Adrenal gland (tissue), 12 donors: ENCODE results near the gene NOLC1. TPM values are rescaled to one million over a fixed set of nuclear protein-coding genes. Genes with fewer than 3 reads are reported as not detected.
"Not testable (repeated sequence)": the region's sequence is repeated elsewhere in the genome, so short reads cannot be mapped to it uniquely, and the experiment has no call there.

Experiments
- DNase-seq, 7 donors: peaks; one replicate each; pipeline ENCODE4 v3.0.0-alpha.2; 2019 to 2020
- H3K27ac ChIP-seq, 5 donors: fragments of 200-600 bp; sonication (generic) in 4 of 5; 1 replicate in 3 of 5; 2 replicates in 2 of 5; pipeline versions ENCODE4 v1.5.1 to v1.8.0; 2016 to 2020; ENCODE audit warnings: mild to moderate bottlenecking in 1 of 5
- H3K27me3 ChIP-seq: fragments of 200-600 bp; 2 replicates; pipeline ENCODE4 v1.8.0; 2021
- H3K36me3 ChIP-seq, 2 donors: fragments of 200-600 bp; replicated peaks in 1 of 2; 1 replicate in 1 of 2; 2 replicates in 1 of 2; pipeline versions ENCODE4 v1.5.1 to v1.8.0; 2018 to 2022
- H3K4me1 ChIP-seq, 2 donors: fragments of 200-600 bp; replicated peaks in 1 of 2; 1 replicate in 1 of 2; 2 replicates in 1 of 2; pipeline versions ENCODE4 v1.5.1 to v1.8.0; 2018 to 2021
- H3K4me3 ChIP-seq, 4 donors: fragments of 200-600 bp; sonication (generic) in 3 of 4; one replicate each; pipeline ENCODE4 v1.5.1; 2016 to 2018
- H3K9me3 ChIP-seq, 3 donors: fragments of 200-600 bp; sonication (generic) in 1 of 3; replicated peaks in 1 of 3; 1 replicate in 2 of 3; 2 replicates in 1 of 3; pipeline versions ENCODE4 v1.5.1 to v1.8.0; 2016 to 2021
- POLR2A ChIP-seq, 2 donors: fragments of 450-650 bp; IDR thresholded peaks; one replicate each; pipeline ENCODE4 v1.6.1; 2017; ENCODE audit warnings: antibody characterized with exemption in 2 of 2, mild to moderate bottlenecking in 2 of 2, moderate library complexity in 1 of 2
- WGBS, 4 donors: extraction: QIAGEN DNeasy Blood & Tissue Kit in 2 of 4; methylation state at CpG; one replicate each; pipeline versions ENCODE4 v1.1.5 to v1.1.7; 2013 to 2017; 5-methylcytosine and 5-hydroxymethylcytosine counted together
- intact Hi-C, 2 donors: fragments of 100-400 bp; cut with DNase I; formaldehyde crosslinking; loops; one replicate each; pipeline versions ENCODE4 v1.14.1 to v1.15.0; 2022 to 2023
- polyA plus RNA-seq, 3 donors: library from polyadenylated mRNA; stranded (reverse); fragments of 200-250 nt in 2 of 3; fragments of 350-450 nt in 1 of 3; fragmentation: Illumina TruSeq in 1 of 3; extraction: RNeasy Lipid Tissue Mini Kit (QIAGEN cat#74804) in 1 of 3; gene quantifications; one replicate each; pipeline ENCODE4 v1.2.3, GENCODE V29; 2013 to 2014
- total RNA-seq, 9 donors: library from RNA; depleted of rRNA in 4 of 9; stranded (reverse); fragments of >200 nt in 4 of 9; fragments of 120-200 nt in 1 of 9; fragmentation: NEBNext Ultra II Directional in 1 of 9; extraction: Animal tissue kit (Norgen Biotek cat#: 25700) in 1 of 9; gene quantifications; one replicate each; pipeline versions ENCODE4 v1.1.0 to v1.2.4, GENCODE V29; 2013 to 2023
- TF ChIP-seq, protein P1 (sequence below), 6 experiments: fragments of 450-650 bp in 4 of 6; fragments of 200-600 bp in 2 of 6; sonication (generic) in 1 of 6; IDR thresholded peaks; 1 replicate in 5 of 6; 2 replicates in 1 of 6; pipeline versions ENCODE4 v1.5.1 to v1.8.0; 2016 to 2021; ENCODE audit warnings: antibody characterized with exemption in 6 of 6, mild to moderate bottlenecking in 2 of 6, moderate library complexity in 1 of 6
- donor health status: healthy with polysubstance abuse.
- donor health status: Bipolar disorder and iron deficiency.
- donor health status: DM: yes; HTN: yes; CAD: no.
- donor health status: DM: no; HTN: no; CAD: no.
- donor health status: DM: no; HTN: no; CAD: no.
- donor health status: DM: yes; HTN: yes; CAD: no.

Gene NOLC1
- total and polyA plus RNA-seq, 12 donors: 18.6 to 111 (median 32.8) TPM

DNA sequence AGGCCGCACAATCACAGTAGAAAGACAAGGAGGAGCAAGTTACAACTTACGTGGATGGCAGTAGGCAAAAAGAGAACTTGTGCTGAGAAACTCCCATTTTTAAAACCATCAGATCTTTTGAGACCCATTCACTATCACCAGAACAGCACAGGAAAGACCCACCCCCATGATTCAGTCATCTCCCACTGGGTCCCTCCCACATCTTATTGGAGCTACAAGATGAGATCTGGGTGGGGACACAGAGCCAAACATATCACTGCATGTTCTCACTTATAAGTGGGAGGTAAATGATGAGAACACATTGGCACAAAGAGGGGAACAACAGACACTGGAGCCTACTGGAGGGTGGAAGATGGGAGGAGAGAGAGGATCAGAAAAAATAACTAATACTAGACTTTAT lies 32.4 kb downstream of the NOLC1 start:
- 75 to 88% (median 80%) methylated on average over 2 of the region's 2 CpGs for WGBS, 4 donors
- Histone ChIP-seq H3K36me3 (no peaks in the 10 kb centered on the region), H3K27ac (no peak overlapping the region), H3K9me3 (no peaks in the 10 kb centered on the region), H3K27me3 (no peaks in the 10 kb centered on the region), H3K4me3 (no peak overlapping the region), H3K4me1 (no peaks in the 10 kb centered on the region)
- TF ChIP-seq, protein P1, sequence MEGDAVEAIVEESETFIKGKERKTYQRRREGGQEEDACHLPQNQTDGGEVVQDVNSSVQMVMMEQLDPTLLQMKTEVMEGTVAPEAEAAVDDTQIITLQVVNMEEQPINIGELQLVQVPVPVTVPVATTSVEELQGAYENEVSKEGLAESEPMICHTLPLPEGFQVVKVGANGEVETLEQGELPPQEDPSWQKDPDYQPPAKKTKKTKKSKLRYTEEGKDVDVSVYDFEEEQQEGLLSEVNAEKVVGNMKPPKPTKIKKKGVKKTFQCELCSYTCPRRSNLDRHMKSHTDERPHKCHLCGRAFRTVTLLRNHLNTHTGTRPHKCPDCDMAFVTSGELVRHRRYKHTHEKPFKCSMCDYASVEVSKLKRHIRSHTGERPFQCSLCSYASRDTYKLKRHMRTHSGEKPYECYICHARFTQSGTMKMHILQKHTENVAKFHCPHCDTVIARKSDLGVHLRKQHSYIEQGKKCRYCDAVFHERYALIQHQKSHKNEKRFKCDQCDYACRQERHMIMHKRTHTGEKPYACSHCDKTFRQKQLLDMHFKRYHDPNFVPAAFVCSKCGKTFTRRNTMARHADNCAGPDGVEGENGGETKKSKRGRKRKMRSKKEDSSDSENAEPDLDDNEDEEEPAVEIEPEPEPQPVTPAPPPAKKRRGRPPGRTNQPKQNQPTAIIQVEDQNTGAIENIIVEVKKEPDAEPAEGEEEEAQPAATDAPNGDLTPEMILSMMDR (IDR thresholded peaks at IDR 0.05): no peak
- no peak for TF ChIP-seq POLR2A (IDR thresholded peaks at IDR 0.05)
- intact Hi-C loops: no loop called here
- no peak for DNase-seq

DNA sequence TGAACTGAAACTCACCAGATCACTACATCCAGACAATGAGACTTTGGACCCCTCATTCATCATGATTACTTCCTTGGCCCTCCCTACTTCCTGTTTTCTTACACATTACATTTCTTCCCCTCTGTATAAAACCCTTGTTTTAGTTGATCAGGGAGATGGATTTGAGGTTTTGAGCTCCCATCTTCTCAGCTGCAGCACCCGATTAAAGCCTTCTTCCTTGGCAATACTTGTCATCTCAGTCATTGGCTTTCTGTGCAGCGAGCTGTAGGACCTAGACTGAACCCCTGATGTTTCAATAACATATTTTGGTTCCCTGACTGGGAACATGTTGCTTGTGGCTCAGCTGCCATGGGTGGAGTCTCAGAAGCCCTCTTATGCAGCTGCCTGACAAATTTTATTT lies 33.1 kb downstream of the NOLC1 start:
- TF ChIP-seq, protein P1 (IDR thresholded peaks at IDR 0.05): no peak
- no peak for TF ChIP-seq POLR2A (IDR thresholded peaks at IDR 0.05)
- 67 to 81% (median 68%) methylated on average over 2 of the region's 2 CpGs for WGBS, 4 donors
- intact Hi-C loops: no loop called here

DNA sequence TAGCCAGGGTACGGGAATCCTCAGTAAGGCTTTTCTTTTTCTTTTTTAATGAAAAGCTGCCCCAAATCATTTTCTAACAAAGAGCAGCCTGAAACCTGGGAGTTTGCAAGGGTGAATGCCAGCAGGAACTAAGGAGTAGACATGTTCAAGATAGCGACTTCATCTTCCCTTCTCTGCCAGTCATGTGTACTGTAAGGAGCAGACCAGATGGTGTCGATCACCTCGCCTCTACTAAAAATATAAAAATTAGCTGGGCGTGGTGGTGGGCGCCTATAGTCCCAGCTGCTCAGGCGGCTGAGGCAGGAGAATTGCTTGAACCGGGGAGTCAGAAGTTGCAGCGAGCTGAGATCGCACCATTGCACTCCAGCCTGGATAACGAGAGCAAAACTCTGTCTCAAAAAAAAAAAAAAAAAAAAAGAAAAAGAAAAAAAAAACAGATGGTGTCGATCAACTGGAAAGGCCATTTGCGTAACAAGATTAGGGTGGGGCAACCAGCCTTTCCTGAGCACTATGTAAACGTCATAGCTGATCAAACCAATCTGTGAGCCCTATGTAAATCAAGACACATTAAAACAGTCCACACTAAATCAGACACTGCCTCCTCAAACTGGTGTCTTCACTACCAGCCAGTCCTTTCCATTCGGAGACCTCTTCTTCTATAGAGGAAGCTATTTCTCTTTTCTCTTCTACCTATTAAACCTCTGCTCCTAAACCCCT lies 33.8 kb downstream of the NOLC1 start:
- WGBS, 4 donors: 80 to 86% (median 83%) methylated on average over 15 of the region's 15 CpGs
- intact Hi-C loops: no loop called here
- TF ChIP-seq POLR2A (IDR thresholded peaks at IDR 0.05): no peak
- TF ChIP-seq, protein P1 (IDR thresholded peaks at IDR 0.05): no peak
- H3K9me3 ChIP-seq: no peaks in the 10 kb centered on the region
- H3K27ac ChIP-seq: no peak overlapping the region
- H3K4me1 ChIP-seq: no peaks in the 10 kb centered on the region
- H3K4me3 ChIP-seq: no peak overlapping the region
- H3K36me3 ChIP-seq: no peaks in the 10 kb centered on the region
- no peak for DNase-seq
- H3K27me3 ChIP-seq: no peaks in the 10 kb centered on the region

More for the DNA sequence above, 33.1 kb downstream of the NOLC1 start:
- DNase-seq: no peak
- H3K27ac ChIP-seq: no peak overlapping the region
- H3K36me3 ChIP-seq: no peaks in the 10 kb centered on the region
- H3K27me3 ChIP-seq: no peaks in the 10 kb centered on the region
- H3K9me3 ChIP-seq: no peaks in the 10 kb centered on the region
- no peak overlapping the region for H3K4me3 ChIP-seq
- H3K4me1 ChIP-seq: no peaks in the 10 kb centered on the region

DNA sequence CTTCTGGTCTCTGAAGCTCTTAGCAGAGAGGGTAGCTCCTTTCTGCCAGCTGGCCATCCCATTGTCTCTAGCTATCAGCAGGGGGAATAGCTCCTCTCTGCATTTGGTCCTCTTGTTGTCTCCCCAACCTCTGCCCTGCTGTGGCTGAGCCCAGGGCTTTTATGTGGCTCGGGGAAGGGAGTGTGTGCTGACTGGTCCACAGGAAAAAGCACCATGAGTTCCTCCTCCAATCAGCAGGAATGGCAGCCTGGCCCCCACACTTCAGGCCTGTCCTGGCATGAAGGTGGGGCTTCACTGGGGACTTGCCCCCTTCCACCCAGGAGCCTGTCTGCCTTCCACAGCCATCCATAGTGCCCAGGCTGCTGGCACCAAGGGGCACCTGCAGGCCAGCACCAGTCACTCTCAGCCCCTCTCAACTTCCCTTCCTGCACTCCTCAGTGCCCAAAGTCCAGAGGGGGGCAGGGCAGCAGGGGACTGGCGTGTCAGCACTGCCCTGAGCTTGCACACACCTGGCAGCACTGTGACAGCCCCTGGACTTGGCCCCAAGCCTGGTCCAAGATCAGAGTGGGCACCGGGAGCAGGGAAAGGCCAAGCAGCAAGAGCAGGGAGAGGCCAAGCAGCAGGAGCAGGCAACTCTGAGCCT lies 36.2 kb downstream of the NOLC1 start:
- 65 to 93% (median 72%) methylated on average over 2 to 3 of the region's 3 CpGs for WGBS, 4 donors
- TF ChIP-seq, protein P1 (IDR thresholded peaks at IDR 0.05): no peak
- TF ChIP-seq POLR2A (IDR thresholded peaks at IDR 0.05): no peak
- no peak for DNase-seq
- no peaks in the 10 kb centered on the region for H3K36me3 ChIP-seq
- no peaks in the 10 kb centered on the region for H3K4me1 ChIP-seq
- H3K4me3 ChIP-seq: no peak overlapping the region
- intact Hi-C loops: no loop called here
- no peaks in the 10 kb centered on the region for H3K9me3 ChIP-seq
- H3K27me3 ChIP-seq: no peaks in the 10 kb centered on the region
- H3K27ac ChIP-seq: no peak overlapping the region

- H3K4me1 ChIP-seq, H3K9me3 ChIP-seq, intact Hi-C loops, H3K4me3 ChIP-seq, H3K27me3 ChIP-seq, H3K36me3 ChIP-seq, DNase-seq, H3K27ac ChIP-seq: not testable (repeated sequence)
- 67 to 81% (median 73%) methylated on average over 4 to 7 of the region's 7 CpGs for WGBS, 4 donors
Observed at GRCh38 chr10:102188941-102189898, 37.0 kb downstream of the NOLC1 start.
